Neural cell (in vitro differentiated cells): ENCODE results near the gene SYT1. TPM values are rescaled to one million over a fixed set of nuclear protein-coding genes. Genes with fewer than 3 reads are reported as not detected.

ENCODE experiments used
- H2AFZ ChIP-seq: fragments of 200-600, 300-800 bp; sonication (generic), shearing (Covaris generic); 2 replicates; pipeline ENCODE4 v1.6.0; 2014; ENCODE audit warnings: low read depth, mild to moderate bottlenecking, antibody characterized with exemption, low read length, moderate library complexity
- H3F3A ChIP-seq: fragments of 200-600 bp; shearing (Covaris generic); 2 replicates; pipeline ENCODE4 v1.6.1; 2016; ENCODE audit warnings: mild to moderate bottlenecking, moderate library complexity, mixed read lengths, antibody characterized with exemption, low read length; ENCODE audit not compliant: insufficient read depth, poor library complexity, severe bottlenecking
- H3K27ac ChIP-seq: fragments of 200-600, 300-800 bp; sonication (generic), shearing (Covaris generic); 2 replicates; pipeline ENCODE4 v1.5.1; 2014; ENCODE audit warnings: mild to moderate bottlenecking, low read length, moderate library complexity
- H3K27me3 ChIP-seq: fragments of 300-800, 200-600 bp; sonication (generic), shearing (Covaris generic); 2 replicates; pipeline ENCODE4 v1.6.0; 2014; ENCODE audit warnings: mild to moderate bottlenecking, low read depth, low read length, moderate library complexity; ENCODE audit not compliant: insufficient read depth
- H3K36me3 ChIP-seq: fragments of 300-800, 200-600 bp; sonication (generic), shearing (Covaris generic); 2 replicates; pipeline ENCODE4 v1.5.1; 2014; ENCODE audit warnings: mild to moderate bottlenecking, antibody characterized with exemption, low read length, moderate library complexity; ENCODE audit not compliant: insufficient read depth
- H3K4me2 ChIP-seq: fragments of 300-800, 200-600 bp; sonication (generic), shearing (Covaris generic); 2 replicates; pipeline ENCODE4 v1.6.0; 2014; ENCODE audit warnings: mild to moderate bottlenecking, low read length
- H3K4me3 ChIP-seq: fragments of 300-800, 200-600 bp; sonication (generic), shearing (Covaris generic); 2 replicates; pipeline ENCODE4 v1.5.1; 2014; ENCODE audit warnings: mild to moderate bottlenecking, low read length, moderate library complexity
- H3K79me2 ChIP-seq: fragments of 200-600 bp; shearing (Covaris generic); replicated peaks from 2 replicates; pipeline ENCODE4 v1.6.0; 2014; ENCODE audit warnings: mild to moderate bottlenecking, low read length, moderate library complexity; ENCODE audit not compliant: insufficient read depth
- H3K9ac ChIP-seq: fragments of 300-800, 200-600 bp; sonication (generic), shearing (Covaris generic); 2 replicates; pipeline ENCODE4 v1.6.1; 2016; ENCODE audit warnings: mild to moderate bottlenecking, low read length, mixed read lengths
- H3K9me2 ChIP-seq: fragments of 200-600 bp; shearing (Covaris generic); 2 replicates; pipeline ENCODE4 v1.6.1; 2016; ENCODE audit warnings: mild to moderate bottlenecking, low read length, mixed read lengths; ENCODE audit not compliant: insufficient read depth
- H3K9me3 ChIP-seq: fragments of 200-600, 300-800 bp; sonication (generic), shearing (Covaris generic); 2 replicates; pipeline ENCODE4 v1.6.1; 2016; ENCODE audit warnings: mild to moderate bottlenecking, mixed run types, low read length, moderate library complexity, mixed read lengths
- H4K20me1 ChIP-seq: fragments of 200-600 bp; shearing (Covaris generic); 2 replicates; pipeline ENCODE4 v1.6.1; 2016; ENCODE audit warnings: mild to moderate bottlenecking, mixed run types; ENCODE audit not compliant: insufficient read depth
- CTCF ChIP-seq: fragments of 450-650 bp; IDR thresholded peaks from 2 replicates; pipeline ENCODE4 v1.5.1; 2014; ENCODE audit warnings: antibody characterized with exemption, mild to moderate bottlenecking, moderate library complexity; ENCODE audit not compliant: poor library complexity, severe bottlenecking
- EP300 ChIP-seq: fragments of 450-650 bp; conservative IDR thresholded peaks from 2 replicates; pipeline ENCODE4 v1.6.1; 2014; ENCODE audit warnings: antibody characterized with exemption, mild to moderate bottlenecking, moderate library complexity; ENCODE audit not compliant: poor library complexity, severe bottlenecking
- EZH2 ChIP-seq: fragments of 200-600, 300-800 bp; shearing (Covaris generic), sonication (generic); IDR thresholded peaks from 2 replicates; pipeline ENCODE4 v1.6.1; 2014; ENCODE audit warnings: antibody characterized with exemption, low read length, borderline replicate concordance, mild to moderate bottlenecking; ENCODE audit not compliant: insufficient read depth, poor library complexity, severe bottlenecking
- MXI1 ChIP-seq: fragments of 450-650 bp; conservative IDR thresholded peaks from 2 replicates; pipeline ENCODE4 v1.6.1; 2014; ENCODE audit warnings: antibody characterized with exemption, mild to moderate bottlenecking; ENCODE audit not compliant: poor library complexity, severe bottlenecking
- POLR2AphosphoS5 ChIP-seq: IDR thresholded peaks from 2 replicates; pipeline ENCODE4 v1.6.1; 2012
- RAD21 ChIP-seq: fragments of 450-650 bp; conservative IDR thresholded peaks from 2 replicates; pipeline ENCODE4 v1.6.1; 2014; ENCODE audit warnings: antibody characterized with exemption, mild to moderate bottlenecking, moderate library complexity
- SMC3 ChIP-seq: fragments of 450-650 bp; conservative IDR thresholded peaks from 2 replicates; pipeline ENCODE4 v1.6.1; 2014; ENCODE audit warnings: antibody characterized with exemption, mild to moderate bottlenecking, moderate library complexity; ENCODE audit not compliant: poor library complexity
- TAF1 ChIP-seq: IDR thresholded peaks from 2 replicates; pipeline ENCODE4 v1.6.1; 2012; ENCODE audit warnings: low read depth
- polyA plus RNA-seq: library from polyadenylated mRNA; depleted of rRNA; stranded (reverse); fragments of >200 nt; gene quantifications from 2 replicates; pipeline ENCODE4 v1.2.3, GENCODE V29; 2014
- TF ChIP-seq, protein P1 (sequence below): IDR thresholded peaks from 2 replicates; pipeline ENCODE4 v1.6.1; 2012; ENCODE audit warnings: borderline replicate concordance

SYT1 gene
- polyA plus RNA-seq, 1 donor from 2014 or later = 103 TPM

- Histone ChIP-seq H3K36me3 (no peaks in the 10 kb centered on the region), H3K27ac (no peak overlapping the region), H4K20me1 (no peaks in the 10 kb centered on the region), H3F3A (peaks cover 6% of the 10 kb centered on the region), H3K9me3 (no peaks in the 10 kb centered on the region), H3K9ac (no peak overlapping the region), H2AFZ (no peak overlapping the region), H3K9me2 (no peaks in the 10 kb centered on the region), H3K79me2 (no peaks in the 10 kb centered on the region), H3K4me2 (no peak overlapping the region), H3K4me3 (no peak overlapping the region), H3K27me3 (no peaks in the 10 kb centered on the region)
- TF ChIP-seq POLR2AphosphoS5 (no peak), MXI1 (no peak), RAD21 (no peak), TAF1 (no peak), EP300 (no peak), CTCF (no peak), EZH2 (no peak), SMC3 (no peak)
- TF ChIP-seq, protein P1, sequence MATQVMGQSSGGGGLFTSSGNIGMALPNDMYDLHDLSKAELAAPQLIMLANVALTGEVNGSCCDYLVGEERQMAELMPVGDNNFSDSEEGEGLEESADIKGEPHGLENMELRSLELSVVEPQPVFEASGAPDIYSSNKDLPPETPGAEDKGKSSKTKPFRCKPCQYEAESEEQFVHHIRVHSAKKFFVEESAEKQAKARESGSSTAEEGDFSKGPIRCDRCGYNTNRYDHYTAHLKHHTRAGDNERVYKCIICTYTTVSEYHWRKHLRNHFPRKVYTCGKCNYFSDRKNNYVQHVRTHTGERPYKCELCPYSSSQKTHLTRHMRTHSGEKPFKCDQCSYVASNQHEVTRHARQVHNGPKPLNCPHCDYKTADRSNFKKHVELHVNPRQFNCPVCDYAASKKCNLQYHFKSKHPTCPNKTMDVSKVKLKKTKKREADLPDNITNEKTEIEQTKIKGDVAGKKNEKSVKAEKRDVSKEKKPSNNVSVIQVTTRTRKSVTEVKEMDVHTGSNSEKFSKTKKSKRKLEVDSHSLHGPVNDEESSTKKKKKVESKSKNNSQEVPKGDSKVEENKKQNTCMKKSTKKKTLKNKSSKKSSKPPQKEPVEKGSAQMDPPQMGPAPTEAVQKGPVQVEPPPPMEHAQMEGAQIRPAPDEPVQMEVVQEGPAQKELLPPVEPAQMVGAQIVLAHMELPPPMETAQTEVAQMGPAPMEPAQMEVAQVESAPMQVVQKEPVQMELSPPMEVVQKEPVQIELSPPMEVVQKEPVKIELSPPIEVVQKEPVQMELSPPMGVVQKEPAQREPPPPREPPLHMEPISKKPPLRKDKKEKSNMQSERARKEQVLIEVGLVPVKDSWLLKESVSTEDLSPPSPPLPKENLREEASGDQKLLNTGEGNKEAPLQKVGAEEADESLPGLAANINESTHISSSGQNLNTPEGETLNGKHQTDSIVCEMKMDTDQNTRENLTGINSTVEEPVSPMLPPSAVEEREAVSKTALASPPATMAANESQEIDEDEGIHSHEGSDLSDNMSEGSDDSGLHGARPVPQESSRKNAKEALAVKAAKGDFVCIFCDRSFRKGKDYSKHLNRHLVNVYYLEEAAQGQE = no peak
Measured at GRCh38 chr12:79388011-79388410, 523.4 kb downstream of the SYT1 start.

GRCh38 chr12:79393842-79394241, 529.3 kb downstream of the SYT1 start:
- Histone ChIP-seq H3K27ac (no peak overlapping the region), H3K9ac (no peak overlapping the region), H3K4me2 (no peak overlapping the region), H2AFZ (no peak overlapping the region), H3K79me2 (no peaks in the 10 kb centered on the region), H3K27me3 (no peaks in the 10 kb centered on the region), H3K9me3 (no peaks in the 10 kb centered on the region), H3F3A (no peaks in the 10 kb centered on the region), H3K9me2 (no peaks in the 10 kb centered on the region), H3K36me3 (no peaks in the 10 kb centered on the region), H4K20me1 (no peaks in the 10 kb centered on the region), H3K4me3 (no peak overlapping the region)
- TF ChIP-seq MXI1 (no peak), EZH2 (no peak), SMC3 (no peak), RAD21 (no peak), EP300 (no peak), TAF1 (no peak), CTCF (no peak), POLR2AphosphoS5 (no peak)
- TF ChIP-seq, protein P1 = no peak
